Uterus (tissue), 2 donors: ENCODE measurements around the gene PPP2R2B.

Source experiments
- POLR2A ChIP-seq, 2 donors: fragments of 450-650 bp; IDR thresholded peaks; one replicate each; pipeline ENCODE4 v1.6.1; 2016; ENCODE audit warnings: antibody characterized with exemption in 2 of 2, mild to moderate bottlenecking in 1 of 2, moderate library complexity in 1 of 2
- TF ChIP-seq, protein P1 (sequence below), 4 experiments: fragments of 200-600 bp in 2 of 4; fragments of 450-650 bp in 2 of 4; sonication (generic) in 2 of 4; IDR thresholded peaks; one replicate each; pipeline ENCODE4 v1.5.1; 2016 to 2019; ENCODE audit warnings: antibody characterized with exemption in 4 of 4, mild to moderate bottlenecking in 2 of 4, moderate library complexity in 1 of 4

DNA sequence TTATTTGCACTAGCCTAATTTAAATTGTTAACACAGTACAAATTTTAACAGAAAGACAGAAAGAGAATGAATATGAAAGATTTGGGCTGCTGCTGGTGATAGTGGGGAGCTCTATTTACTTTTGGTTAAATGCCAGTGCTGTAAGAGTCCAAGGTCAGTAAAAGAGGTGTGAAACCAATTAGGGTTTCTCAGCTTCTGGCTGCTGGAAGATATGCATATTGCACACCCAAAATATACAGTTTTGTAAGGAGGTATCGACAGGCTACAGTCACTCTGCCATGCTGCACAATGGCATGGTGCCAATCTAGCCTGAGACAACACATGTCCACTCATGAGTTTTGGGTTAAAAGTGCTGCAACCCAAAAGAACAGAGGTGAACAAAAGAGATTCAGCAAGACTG lies 79.3 kb downstream of the PPP2R2B start:
- TF ChIP-seq, protein P1, sequence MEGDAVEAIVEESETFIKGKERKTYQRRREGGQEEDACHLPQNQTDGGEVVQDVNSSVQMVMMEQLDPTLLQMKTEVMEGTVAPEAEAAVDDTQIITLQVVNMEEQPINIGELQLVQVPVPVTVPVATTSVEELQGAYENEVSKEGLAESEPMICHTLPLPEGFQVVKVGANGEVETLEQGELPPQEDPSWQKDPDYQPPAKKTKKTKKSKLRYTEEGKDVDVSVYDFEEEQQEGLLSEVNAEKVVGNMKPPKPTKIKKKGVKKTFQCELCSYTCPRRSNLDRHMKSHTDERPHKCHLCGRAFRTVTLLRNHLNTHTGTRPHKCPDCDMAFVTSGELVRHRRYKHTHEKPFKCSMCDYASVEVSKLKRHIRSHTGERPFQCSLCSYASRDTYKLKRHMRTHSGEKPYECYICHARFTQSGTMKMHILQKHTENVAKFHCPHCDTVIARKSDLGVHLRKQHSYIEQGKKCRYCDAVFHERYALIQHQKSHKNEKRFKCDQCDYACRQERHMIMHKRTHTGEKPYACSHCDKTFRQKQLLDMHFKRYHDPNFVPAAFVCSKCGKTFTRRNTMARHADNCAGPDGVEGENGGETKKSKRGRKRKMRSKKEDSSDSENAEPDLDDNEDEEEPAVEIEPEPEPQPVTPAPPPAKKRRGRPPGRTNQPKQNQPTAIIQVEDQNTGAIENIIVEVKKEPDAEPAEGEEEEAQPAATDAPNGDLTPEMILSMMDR (IDR thresholded peaks at IDR 0.05) = no peak
- TF ChIP-seq POLR2A (IDR thresholded peaks at IDR 0.05) = no peak
